ENCODE measurements around the gene PRKAG2.

- TF ChIP-seq CTCF (IDR thresholded peaks at IDR 0.05): no peak
- TF ChIP-seq POLR2AphosphoS5 (IDR thresholded peaks at IDR 0.05): no peak
- no peak for TF ChIP-seq POLR2A (IDR thresholded peaks at IDR 0.05)
Observed at GRCh38 chr7:151590071-151590849, 286.7 kb downstream of the PRKAG2 start.

Data from transverse colon (tissue), 4 donors.